PC-9 (cell line): ENCODE results near the gene TRAF3. TPM values are rescaled to one million over a fixed set of nuclear protein-coding genes. Genes with fewer than 3 reads are reported as not detected.

Experiments used
- BruUV-seq: library from RNA; stranded (reverse); fragments of 400-500 nt; replicated peaks from 2 replicates; lab custom pipeline; 2021; lab: Mats Ljungman, UMichigan
- CTCF ChIA-PET: fragments of 300-600 bp; sonication (Branson Sonifier 250); formaldehyde crosslinking; loops from one replicate; lab custom pipeline; 2022; ENCODE audit warnings: antibody characterized with exemption; lab: Charles Lee
- POLR2A ChIA-PET: fragments of 300-600 bp; sonication (Branson Sonifier 250); formaldehyde crosslinking; loops from one replicate; lab custom pipeline; 2022; ENCODE audit warnings: antibody characterized with exemption; ENCODE audit not compliant: unreplicated experiment; lab: Charles Lee
- DNase-seq, 2 experiments: peaks; one replicate each; pipeline versions ENCODE4 v3.0.0 to v3.0.0-alpha.2; 2015 to 2022; ENCODE audit warnings: mixed read lengths in 1 of 2
- H2AFZ ChIP-seq: fragments of 200-600 bp; sonication (generic); 2 replicates; pipeline ENCODE4 v1.8.1; 2017; ENCODE audit warnings: antibody characterized with exemption
- H3F3A ChIP-seq: fragments of 200-600 bp; sonication (generic); 2 replicates; pipeline ENCODE4 v1.8.1; 2017; ENCODE audit warnings: antibody characterized with exemption, mild to moderate bottlenecking, low read depth; ENCODE audit not compliant: insufficient read depth
- H3K27ac ChIP-seq: fragments of 200-600 bp; sonication (generic); 2 replicates; pipeline ENCODE4 v1.6.1; 2016; ENCODE audit warnings: mixed run types
- H3K27me3 ChIP-seq: fragments of 200-600 bp; sonication (generic); 2 replicates; pipeline ENCODE4 v1.6.1; 2016; ENCODE audit warnings: low read depth, mixed run types; ENCODE audit not compliant: insufficient read depth
- H3K36me3 ChIP-seq: fragments of 200-600 bp; sonication (generic); 2 replicates; pipeline ENCODE4 v1.6.1; 2016; ENCODE audit warnings: low read depth, mixed run types
- H3K4me1 ChIP-seq: fragments of 200-600 bp; sonication (generic); replicated peaks from 2 replicates; pipeline ENCODE4 v1.6.1; 2016; ENCODE audit warnings: mixed run types; ENCODE audit not compliant: insufficient read depth
- H3K4me2 ChIP-seq: fragments of 200-600 bp; sonication (generic); 2 replicates; pipeline ENCODE4 v1.6.1; 2017; ENCODE audit warnings: mixed run types
- H3K4me3 ChIP-seq: fragments of 200-600 bp; sonication (generic); 2 replicates; pipeline ENCODE4 v1.6.1; 2016; ENCODE audit warnings: mixed run types
- H3K79me2 ChIP-seq: fragments of 200-600 bp; sonication (generic); 2 replicates; pipeline ENCODE4 v1.6.1; 2017; ENCODE audit warnings: low read depth, mixed run types
- H3K9me2 ChIP-seq: fragments of 200-600 bp; sonication (generic); 2 replicates; pipeline ENCODE4 v1.8.1; 2017; ENCODE audit warnings: mild to moderate bottlenecking; ENCODE audit not compliant: insufficient read depth
- H3K9me3 ChIP-seq: fragments of 200-600 bp; sonication (generic); 2 replicates; pipeline ENCODE4 v1.8.1; 2016; ENCODE audit warnings: low read depth; ENCODE audit not compliant: insufficient read depth
- H4K20me1 ChIP-seq: fragments of 200-600 bp; sonication (generic); 2 replicates; pipeline ENCODE4 v1.8.1; 2017; ENCODE audit not compliant: insufficient read depth
- EZH2 ChIP-seq: fragments of 200-600 bp; sonication (generic); IDR thresholded peaks from 2 replicates; pipeline ENCODE4 v1.8.0; 2017; ENCODE audit warnings: antibody characterized with exemption, low read depth
- intact Hi-C: fragments of 100-400 bp; cut with micrococcal nuclease; formaldehyde crosslinking; loops from one replicate; pipeline ENCODE4 v1.10.0; 2022; ENCODE audit not compliant: unreplicated experiment
- total RNA-seq: library from RNA; stranded (reverse); gene quantifications from 2 replicates; pipeline ENCODE4 v1.2.3, GENCODE V29; 2021
- TF ChIP-seq, protein P1 (sequence below): fragments of 200-600 bp; sonication (generic); conservative IDR thresholded peaks from 2 replicates; pipeline ENCODE4 v1.6.1; 2017; ENCODE audit warnings: mixed run types, antibody characterized with exemption, mild to moderate bottlenecking, moderate library complexity

Gene TRAF3
- total RNA-seq, 1 experiment from 2014 or later, result 41.3 TPM

- H3K9me3 ChIP-seq, result no peaks in the 10 kb centered on the region
- no peaks in the 10 kb centered on the region; the same call in 1 of the 2 replicates for H4K20me1 ChIP-seq
- H3K27ac ChIP-seq, result no peak overlapping the region
- no peak overlapping the region for H2AFZ ChIP-seq
- peak overlapping the region; percentile 99; the same call in 1 of the 2 replicates for H3K4me2 ChIP-seq
- CTCF ChIA-PET, result no interaction called here
- no peak overlapping the region; the same call in 1 of the 2 replicates for H3K4me3 ChIP-seq
- POLR2A ChIA-PET, result no interaction called here
- no TSS peak for BruUV-seq
- TF ChIP-seq EZH2, result no peak
- TF ChIP-seq, protein P1, sequence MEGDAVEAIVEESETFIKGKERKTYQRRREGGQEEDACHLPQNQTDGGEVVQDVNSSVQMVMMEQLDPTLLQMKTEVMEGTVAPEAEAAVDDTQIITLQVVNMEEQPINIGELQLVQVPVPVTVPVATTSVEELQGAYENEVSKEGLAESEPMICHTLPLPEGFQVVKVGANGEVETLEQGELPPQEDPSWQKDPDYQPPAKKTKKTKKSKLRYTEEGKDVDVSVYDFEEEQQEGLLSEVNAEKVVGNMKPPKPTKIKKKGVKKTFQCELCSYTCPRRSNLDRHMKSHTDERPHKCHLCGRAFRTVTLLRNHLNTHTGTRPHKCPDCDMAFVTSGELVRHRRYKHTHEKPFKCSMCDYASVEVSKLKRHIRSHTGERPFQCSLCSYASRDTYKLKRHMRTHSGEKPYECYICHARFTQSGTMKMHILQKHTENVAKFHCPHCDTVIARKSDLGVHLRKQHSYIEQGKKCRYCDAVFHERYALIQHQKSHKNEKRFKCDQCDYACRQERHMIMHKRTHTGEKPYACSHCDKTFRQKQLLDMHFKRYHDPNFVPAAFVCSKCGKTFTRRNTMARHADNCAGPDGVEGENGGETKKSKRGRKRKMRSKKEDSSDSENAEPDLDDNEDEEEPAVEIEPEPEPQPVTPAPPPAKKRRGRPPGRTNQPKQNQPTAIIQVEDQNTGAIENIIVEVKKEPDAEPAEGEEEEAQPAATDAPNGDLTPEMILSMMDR, result no peak
- peaks cover 20% of the 10 kb centered on the region for H3K4me1 ChIP-seq
- no peaks in the 10 kb centered on the region for H3K36me3 ChIP-seq
- intact Hi-C loops, result loop anchor here (2.0 to 5.0 kb wide), 4 partner anchors 143 to 1262 kb away; partner anchors contain the start of gene RCOR1
- H3K79me2 ChIP-seq, result no peaks in the 10 kb centered on the region
- no peaks in the 10 kb centered on the region for H3K27me3 ChIP-seq
- no peaks in the 10 kb centered on the region for H3K9me2 ChIP-seq
- H3F3A ChIP-seq, result peaks cover 53% of the 10 kb centered on the region
- DNase-seq, result no peak
Observed at GRCh38 chr14:102929241-102930137, 152.2 kb downstream of the TRAF3 start.

DNA sequence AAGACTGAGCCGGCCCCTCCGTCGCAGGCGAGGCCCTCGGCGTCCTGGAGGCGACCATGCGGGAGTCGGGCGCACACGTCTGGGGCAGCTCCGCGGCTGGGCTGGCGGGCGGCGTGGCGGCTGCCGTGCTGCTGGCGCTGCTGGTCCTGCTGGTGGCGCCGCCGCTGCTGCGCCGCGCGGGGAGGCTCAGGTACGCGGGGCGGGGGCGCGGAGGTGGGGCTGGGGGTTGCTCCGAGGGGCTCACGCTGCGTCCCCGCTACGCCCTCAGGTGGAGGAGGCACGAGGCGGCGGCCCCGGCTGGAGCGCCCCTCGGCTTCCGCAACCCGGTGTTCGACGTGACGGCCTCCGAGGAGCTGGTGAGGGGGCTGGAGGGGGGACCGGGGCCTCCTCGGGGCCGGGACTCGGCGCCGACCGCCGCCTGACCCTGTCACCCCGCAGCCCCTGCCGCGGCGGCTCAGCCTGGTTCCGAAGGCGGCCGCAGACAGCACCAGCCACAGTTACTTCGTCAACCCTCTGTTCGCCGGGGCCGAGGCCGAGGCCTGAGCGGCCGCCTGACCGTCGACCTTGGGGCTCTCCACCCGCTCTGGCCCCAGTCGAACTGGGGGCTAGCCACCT lies 153.0 kb downstream of the TRAF3 start:
- no peaks in the 10 kb centered on the region for H3K9me2 ChIP-seq
- no peaks in the 10 kb centered on the region for H3K79me2 ChIP-seq
- H3F3A ChIP-seq, result peaks cover 60% of the 10 kb centered on the region
- H3K4me2 ChIP-seq, result no peak overlapping the region
- no peak overlapping the region for H2AFZ ChIP-seq
- POLR2A ChIA-PET, result no interaction called here
- H3K36me3 ChIP-seq, result no peaks in the 10 kb centered on the region
- DNase-seq, result no peak
- no peak overlapping the region for H3K4me3 ChIP-seq
- CTCF ChIA-PET, result no interaction called here
- no peaks in the 10 kb centered on the region for H3K27me3 ChIP-seq
- TF ChIP-seq, protein P1, result no peak
- no peak for TF ChIP-seq EZH2
- intact Hi-C loops, result no loop called here
- H3K4me1 ChIP-seq, result peaks cover 20% of the 10 kb centered on the region
- no peaks in the 10 kb centered on the region; the same call in 1 of the 2 replicates for H4K20me1 ChIP-seq
- no peak overlapping the region for H3K27ac ChIP-seq
- no TSS peak for BruUV-seq
- H3K9me3 ChIP-seq, result no peaks in the 10 kb centered on the region

DNA sequence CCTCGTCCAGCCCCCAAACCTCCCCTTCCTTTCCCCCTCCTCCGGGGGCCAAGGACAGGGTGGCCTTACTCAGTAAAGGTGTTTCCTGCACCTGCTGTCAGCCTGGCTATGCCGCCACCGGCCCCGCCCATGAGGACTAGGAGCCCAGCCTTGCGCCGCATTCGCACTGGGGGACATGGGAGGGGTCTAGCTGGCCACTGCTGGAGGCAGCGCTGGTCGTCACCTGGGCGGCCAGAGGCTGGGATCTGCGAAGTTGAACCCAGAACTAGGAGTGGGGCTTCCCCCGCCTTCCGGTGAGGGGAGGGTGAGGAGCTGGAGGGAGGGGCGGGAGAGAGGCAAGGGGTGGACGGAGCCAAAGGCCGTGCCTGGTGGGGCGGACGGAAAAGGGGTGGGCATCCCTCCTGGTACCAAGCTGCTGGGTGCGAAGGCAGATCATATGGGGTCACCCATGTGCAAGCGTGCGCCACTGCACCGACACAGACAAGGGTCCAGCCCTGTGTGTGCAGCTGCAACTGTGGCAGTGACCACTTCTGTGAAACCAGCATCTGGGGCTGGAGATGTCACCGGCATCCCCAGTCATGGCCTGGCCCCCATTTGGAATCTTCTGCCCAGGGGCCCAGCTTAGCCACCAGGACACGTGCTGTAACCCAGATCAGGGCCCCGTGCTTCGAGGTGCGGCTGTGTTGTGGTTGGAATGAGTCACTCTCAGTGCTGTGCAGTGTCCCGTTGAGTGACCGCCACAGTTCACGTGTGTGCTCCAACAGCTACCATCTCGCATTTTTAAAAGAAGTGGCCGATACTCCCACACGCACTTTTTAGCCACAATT lies 153.7 kb downstream of the TRAF3 start:
- no peak overlapping the region for H3K4me2 ChIP-seq
- peaks cover 4% of the 10 kb centered on the region for H4K20me1 ChIP-seq
- H3F3A ChIP-seq, result peaks cover 64% of the 10 kb centered on the region
- DNase-seq, result peak; percentile 58 to 63
- peaks cover 20% of the 10 kb centered on the region for H3K4me1 ChIP-seq
- POLR2A ChIA-PET, result interaction anchor here (0.8 kb wide), 1 partner anchor 403 kb away, joined by 7 read pairs; the partner anchor contains the start of gene EIF5
- BruUV-seq, result no TSS peak
- TF ChIP-seq EZH2, result no peak
- TF ChIP-seq, protein P1, result no peak
- H3K4me3 ChIP-seq, result no peak overlapping the region
- H3K36me3 ChIP-seq, result no peaks in the 10 kb centered on the region
- H3K27me3 ChIP-seq, result no peaks in the 10 kb centered on the region
- H3K79me2 ChIP-seq, result no peaks in the 10 kb centered on the region
- H2AFZ ChIP-seq, result no peak overlapping the region
- CTCF ChIA-PET, result no interaction called here
- intact Hi-C loops, result no loop called here
- no peak overlapping the region for H3K27ac ChIP-seq
- H3K9me3 ChIP-seq, result no peaks in the 10 kb centered on the region
- H3K9me2 ChIP-seq, result no peaks in the 10 kb centered on the region
